NCI-H1417 (cell line): Measurements from ENCODE around the gene BRIX1.
"Not testable (repeated sequence)": the region's sequence is repeated elsewhere in the genome, so short reads cannot be mapped to it uniquely, and the experiment has no call there.

Experiments used
- DNase-seq, 3 experiments: peaks; one replicate each; lab custom pipeline; 2025; lab: John Stamatoyannopoulos, UW

The BRIX1 gene

GRCh38 chr5:34915856-34916192 lies 313 bp downstream of the BRIX1 start:
- DNase-seq = no peak

GRCh38 chr5:34916518-34916917 lies 1.0 kb downstream of the BRIX1 start:
- no peak for DNase-seq

- DNase-seq = peak in 1 of 3 experiments; percentile 13
Measured at GRCh38 chr5:34918025-34918424, 2.5 kb downstream of the BRIX1 start.

- DNase-seq = no peak
Measured at GRCh38 chr5:34919077-34919476, 3.6 kb downstream of the BRIX1 start.

- not testable (repeated sequence) for DNase-seq
Measured at GRCh38 chr5:34923256-34923655, 7.7 kb downstream of the BRIX1 start.

- DNase-seq = no peak
Measured at GRCh38 chr5:34923694-34924461, 8.4 kb downstream of the BRIX1 start.

GRCh38 chr5:34924462-34924765 lies 8.9 kb downstream of the BRIX1 start:
- DNase-seq = no peak

GRCh38 chr5:34926318-34926888 lies 10.9 kb downstream of the BRIX1 start:
- DNase-seq = no peak

GRCh38 chr5:34927785-34928184 lies 12.3 kb downstream of the BRIX1 start:
- DNase-seq = no peak

GRCh38 chr5:34928267-34928666 lies 12.8 kb downstream of the BRIX1 start:
- DNase-seq = no peak

GRCh38 chr5:34929134-34929719 lies 13.7 kb downstream of the BRIX1 start, which contains the start of gene DNAJC21:
Gene DNAJC21, plus strand, starts transcription at chr5:34929559. Its CDS starts 261 bp downstream, at chr5:34929820.
- peak; percentile 98 to 99 (median 98) for DNase-seq

GRCh38 chr5:34929720-34930461 lies 14.4 kb downstream of the BRIX1 start:
- peak; percentile 76 to 89 (median 87) for DNase-seq

- peak in 1 of 3 experiments; percentile 23 for DNase-seq
Measured at GRCh38 chr5:34930462-34930844, 14.9 kb downstream of the BRIX1 start.

- no peak for DNase-seq
Measured at GRCh38 chr5:34930870-34931269, 15.4 kb downstream of the BRIX1 start.

- DNase-seq = no peak
Measured at GRCh38 chr5:34932947-34933346, 17.4 kb downstream of the BRIX1 start.

- DNase-seq = no peak
Measured at GRCh38 chr5:34941936-34942335, 26.4 kb downstream of the BRIX1 start.

GRCh38 chr5:34944044-34944443 lies 28.5 kb downstream of the BRIX1 start:
- no peak for DNase-seq

GRCh38 chr5:34944460-34945047 lies 29.0 kb downstream of the BRIX1 start:
- no peak for DNase-seq

- no peak for DNase-seq
Measured at GRCh38 chr5:34957321-34957720, 41.8 kb downstream of the BRIX1 start.

GRCh38 chr5:34957857-34958690 lies 42.6 kb downstream of the BRIX1 start:
- DNase-seq = peak in 2 of 3 experiments; percentile 8 to 37

- DNase-seq = no peak
Measured at GRCh38 chr5:34959323-34959722, 43.8 kb downstream of the BRIX1 start.
